ENCODE data around the gene GLIS1.
"Not testable (repeated sequence)": the region's sequence is repeated elsewhere in the genome, so short reads cannot be mapped to it uniquely, and the experiment has no call there.

Gene GLIS1

DNA sequence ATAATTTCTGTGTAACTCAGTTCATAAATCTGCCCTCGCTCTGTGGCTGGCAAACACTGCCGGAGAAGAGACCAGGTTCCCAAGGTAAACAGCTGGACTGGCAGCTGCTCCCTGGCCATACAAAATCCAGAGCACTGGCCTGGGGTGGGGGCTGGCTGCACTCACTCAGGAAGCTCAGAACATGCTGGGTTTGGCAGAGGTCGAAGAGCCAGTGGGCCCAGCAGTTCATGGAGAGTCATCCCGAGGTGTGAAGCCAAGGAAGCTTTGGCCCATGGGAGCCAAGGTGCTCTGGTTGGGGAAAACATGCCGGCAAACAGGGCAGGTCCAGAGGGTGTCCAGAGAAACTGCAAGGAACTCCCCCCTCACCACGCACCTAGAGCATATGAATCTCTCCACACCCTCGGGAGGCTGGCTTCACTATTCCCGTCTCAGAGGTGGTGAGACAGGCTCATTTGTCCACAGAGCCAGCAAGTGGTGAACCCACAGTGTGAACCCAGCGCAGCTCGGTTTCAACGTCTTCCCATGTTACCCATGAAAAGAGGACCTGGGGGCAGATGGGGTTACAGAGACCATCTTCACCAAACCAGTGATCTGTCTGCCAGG lies 177.4 kb downstream of the GLIS1 start:
- DNase-seq (ENCODE audit: low read depth in 2 of 2) = no peak

DNA sequence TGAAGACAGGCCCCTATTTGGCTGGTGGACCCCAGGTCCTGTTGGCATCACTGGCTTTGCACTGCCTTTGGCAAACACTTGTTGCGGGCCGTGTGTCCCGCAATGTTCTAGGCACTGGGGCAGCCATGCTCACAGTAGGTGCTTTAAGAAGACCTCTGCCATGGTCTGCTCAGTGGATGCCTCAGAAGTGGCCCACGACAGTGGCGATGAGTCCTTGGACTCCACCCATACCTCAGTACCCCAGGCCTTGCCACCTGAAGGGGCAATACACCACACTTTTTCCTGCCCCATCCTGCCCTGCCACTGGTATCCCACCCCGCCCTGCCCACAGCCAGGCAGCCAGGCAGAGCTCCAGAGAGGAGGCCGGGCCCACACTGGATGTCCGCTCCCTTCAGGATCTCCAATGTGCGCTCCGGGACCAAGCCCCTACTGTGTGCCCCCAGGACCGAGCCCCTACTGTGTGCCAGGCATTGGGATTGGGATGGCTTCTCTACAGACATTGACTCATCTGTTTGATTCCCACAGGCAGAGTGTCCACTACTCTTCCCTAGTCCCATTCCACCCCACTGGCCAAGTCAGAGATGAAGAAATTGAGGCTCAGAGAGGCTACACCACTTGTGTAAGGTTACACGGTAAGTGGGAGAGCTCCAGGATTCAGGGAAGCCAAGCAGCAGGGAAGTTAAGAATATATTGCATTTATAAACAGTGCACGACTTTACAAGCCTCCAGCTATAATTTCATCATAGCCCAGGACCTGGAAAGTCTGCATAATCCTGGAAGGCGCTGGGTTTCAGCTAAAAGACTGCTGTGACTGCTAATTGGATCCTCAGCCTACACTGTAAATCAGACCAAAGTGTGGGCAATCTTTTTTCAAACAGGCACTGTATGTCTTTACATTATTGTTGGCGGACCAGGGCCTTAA lies 178.1 kb downstream of the GLIS1 start:
- DNase-seq (ENCODE audit: low read depth in 2 of 2) = no peak

DNA sequence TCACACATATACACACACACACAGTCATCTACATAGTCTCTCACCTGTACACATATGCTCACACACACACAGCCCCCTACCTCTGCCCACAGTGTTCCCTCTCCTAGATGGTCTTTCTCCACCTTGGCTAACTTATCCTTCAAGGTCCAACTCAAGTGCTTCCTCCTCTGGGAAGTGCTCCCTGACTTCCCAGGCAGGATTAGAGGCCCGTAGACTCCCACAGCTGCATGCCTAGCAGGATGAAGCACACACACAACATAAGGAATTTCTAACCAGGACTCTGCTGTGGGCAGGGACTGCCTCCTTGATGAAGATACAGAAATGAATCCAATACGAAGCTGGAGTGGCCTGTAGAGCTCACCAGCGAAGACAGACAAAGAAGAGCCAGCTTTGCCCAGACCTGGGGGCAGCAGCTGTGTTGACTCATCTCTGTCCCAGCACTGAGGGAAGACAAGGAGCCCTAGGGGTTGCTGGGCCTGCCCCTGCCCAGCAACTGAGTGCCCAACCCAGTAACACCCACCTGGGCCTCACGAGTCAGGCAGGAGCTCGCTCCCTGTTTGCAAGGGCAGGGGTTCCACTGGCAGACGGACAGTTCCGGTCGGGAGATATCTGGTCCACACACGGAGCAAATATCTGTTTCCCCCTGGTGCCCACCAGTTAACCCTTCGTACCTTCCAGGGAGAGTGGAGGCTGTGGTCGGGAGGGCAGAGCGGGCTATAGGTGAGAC lies 178.9 kb downstream of the GLIS1 start:
- no peak for DNase-seq (ENCODE audit: low read depth in 2 of 2)

DNA sequence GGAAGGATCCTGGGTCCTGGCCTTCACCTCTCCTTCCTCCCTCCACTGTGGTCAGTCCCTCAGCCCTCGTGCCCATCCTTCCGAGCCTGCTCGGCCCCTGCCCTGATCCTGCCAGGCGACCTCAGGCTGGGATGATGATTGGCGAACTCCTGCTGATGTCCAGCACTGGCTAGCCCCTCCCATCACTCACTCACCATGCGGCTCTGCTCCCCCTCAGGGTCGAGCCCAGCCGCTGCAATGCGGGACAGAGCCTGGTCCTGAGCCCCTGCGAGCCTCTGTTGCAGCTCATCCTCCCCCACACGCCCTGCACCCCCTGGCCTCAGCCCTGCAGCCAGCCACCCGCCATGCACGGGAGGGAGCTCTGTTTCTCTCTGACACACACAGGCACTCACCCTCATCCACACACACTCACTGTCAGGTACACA lies 179.6 kb downstream of the GLIS1 start:
- no peak for DNase-seq (ENCODE audit: low read depth in 2 of 2)

DNA sequence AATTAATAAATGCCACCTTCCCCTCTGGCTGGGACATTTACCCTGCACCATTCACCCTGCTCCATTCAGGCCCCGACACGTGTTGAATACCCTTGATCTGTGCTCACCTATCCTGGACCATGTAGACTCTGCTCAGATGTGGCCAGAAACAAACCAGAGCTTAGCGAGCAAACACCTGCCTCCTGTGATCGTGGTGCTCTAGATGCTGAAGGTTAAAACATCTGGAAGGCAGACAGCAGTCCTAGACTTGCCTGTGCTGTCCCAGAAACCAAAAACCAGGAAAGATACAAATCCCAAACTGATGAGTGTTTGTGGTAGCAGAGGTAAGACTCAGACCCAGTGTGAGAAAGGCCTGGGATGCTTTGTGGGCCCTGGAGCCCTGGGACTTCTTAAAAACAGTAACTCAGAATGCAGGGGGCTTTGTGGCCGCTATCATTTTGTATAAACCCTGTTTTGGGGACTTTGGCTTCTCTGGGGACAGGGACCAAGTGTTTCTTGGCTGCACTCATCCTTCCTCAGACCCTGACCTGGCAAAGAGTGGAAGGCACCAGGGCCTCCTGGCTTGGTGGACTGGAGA lies 180.1 kb downstream of the GLIS1 start:
- DNase-seq (ENCODE audit: low read depth in 2 of 2) = no peak

DNA sequence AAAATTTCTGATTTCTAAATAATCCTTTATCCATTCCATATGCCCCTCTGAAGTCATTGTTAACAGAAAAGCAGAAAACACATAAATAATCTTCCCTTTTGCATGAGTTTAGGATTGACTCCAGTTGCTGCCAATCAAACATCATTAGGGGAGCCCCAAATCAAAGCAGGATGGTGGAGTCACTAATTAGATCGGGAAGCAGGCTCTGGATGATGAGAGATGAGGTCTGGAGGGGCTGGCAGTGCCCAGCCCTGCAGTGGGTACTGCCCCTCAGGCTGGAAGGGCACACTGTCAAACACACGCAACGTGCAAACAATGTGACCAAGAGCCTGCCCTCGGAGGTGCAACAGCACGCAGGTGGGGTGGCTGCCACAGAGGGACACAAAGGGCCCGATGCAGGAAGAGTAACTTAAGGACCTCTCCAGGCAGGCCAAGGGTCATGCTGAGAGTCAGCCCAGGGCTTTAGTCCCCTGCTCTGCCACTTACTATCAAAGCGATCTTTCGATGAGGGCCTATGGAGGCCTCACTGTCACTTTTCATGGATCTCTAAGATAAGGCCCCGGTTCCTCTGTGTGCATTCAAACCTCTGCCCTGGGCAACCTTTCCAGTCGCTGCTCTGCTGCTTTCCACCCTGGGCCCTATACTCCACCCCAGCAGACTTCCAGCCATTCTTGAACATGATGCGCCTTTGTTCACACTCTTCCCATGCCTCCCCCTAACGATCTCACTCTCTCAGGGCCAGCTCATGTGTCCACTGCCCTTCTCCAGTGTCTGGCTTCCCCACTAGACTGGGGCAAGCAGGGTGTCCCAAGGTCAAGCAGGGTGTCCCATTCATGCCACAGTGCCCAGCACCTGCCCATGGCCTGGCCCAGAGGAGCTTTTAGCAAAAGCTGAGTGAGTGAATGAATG lies 180.9 kb downstream of the GLIS1 start:
- DNase-seq (ENCODE audit: low read depth in 2 of 2) = no peak

DNA sequence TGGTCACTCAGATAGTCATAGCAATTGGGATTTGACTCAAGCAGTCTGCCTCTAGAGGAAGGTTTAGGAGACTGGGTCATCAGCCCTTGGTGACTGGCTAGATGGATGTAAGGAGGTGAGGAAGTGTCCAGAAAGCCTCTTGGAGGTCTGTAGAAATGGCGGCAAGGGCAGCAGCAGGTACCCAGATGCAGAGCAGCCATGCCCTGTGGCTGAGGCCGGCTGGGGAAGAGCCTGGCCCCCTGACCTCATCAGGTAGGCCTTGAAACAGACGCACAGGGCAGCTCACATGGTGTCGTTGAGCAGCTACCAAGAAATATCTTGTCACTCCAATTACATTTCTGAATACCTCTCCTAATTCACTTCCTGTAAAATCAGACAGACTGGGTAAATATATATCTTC lies 181.6 kb downstream of the GLIS1 start:
- DNase-seq (ENCODE audit: low read depth in 2 of 2) = no peak

DNA sequence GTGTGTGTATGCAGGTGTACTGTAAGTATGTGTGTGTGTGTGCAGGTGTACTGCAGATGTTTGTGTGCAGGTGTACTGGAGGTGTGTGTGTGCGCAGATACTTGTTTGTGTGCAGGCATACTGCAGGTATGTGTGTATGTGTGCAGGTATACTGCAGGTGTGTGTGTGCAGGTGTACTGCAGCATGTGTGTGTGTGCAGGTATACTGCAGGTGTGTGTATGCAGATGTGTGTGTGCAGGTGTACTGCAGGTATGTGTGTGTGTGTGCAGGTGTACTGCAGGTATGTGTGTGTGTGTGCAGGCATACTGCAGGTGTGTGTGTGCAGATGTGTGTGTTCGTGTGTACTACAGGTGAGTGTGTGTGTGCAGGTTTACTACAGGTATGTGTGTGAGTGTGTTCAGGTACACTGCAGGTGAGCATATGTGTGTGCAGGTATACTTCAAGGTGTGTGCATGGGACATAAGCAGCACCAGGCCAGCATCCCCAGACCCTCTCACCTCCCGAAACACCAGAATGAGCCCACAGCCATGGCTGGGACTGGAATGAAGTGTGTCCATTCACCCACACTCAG lies 182.2 kb downstream of the GLIS1 start:
- DNase-seq (ENCODE audit: low read depth in 2 of 2) = no peak

DNA sequence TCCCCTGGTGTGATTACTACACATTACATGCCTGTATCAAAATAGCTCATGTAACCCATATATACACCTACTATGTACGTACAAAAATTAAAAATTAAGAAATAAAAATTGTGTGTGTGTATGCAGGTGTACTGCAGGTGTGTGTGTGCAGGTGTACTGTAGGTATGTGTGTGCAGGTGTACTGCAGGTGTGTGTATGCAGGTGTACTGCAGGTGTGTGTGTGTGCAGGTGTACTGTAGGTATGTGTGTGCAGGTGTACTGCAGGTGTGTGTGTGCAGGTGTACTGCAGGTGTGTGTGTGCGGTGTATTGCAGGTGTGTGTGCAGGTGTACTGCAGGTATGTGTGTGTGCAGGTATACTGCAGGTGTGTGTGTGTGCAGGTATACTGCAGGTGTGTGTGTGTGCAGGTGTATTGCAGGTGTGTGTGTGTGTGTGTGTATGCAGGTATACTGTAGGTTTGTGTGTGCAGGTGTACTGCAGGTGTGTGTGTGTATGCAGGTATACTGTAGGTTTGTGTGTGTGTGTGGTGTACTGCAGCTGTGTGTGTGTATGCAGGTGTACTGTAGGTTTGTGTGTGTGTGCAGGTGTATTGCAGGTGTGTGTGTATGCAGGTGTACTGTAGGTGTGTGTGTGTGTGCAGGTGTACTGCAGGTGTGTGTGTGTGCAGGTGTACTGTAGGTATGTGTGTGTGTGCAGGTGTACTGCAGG lies 183.2 kb downstream of the GLIS1 start:
- not testable (repeated sequence) for DNase-seq (ENCODE audit: low read depth in 2 of 2)

DNA sequence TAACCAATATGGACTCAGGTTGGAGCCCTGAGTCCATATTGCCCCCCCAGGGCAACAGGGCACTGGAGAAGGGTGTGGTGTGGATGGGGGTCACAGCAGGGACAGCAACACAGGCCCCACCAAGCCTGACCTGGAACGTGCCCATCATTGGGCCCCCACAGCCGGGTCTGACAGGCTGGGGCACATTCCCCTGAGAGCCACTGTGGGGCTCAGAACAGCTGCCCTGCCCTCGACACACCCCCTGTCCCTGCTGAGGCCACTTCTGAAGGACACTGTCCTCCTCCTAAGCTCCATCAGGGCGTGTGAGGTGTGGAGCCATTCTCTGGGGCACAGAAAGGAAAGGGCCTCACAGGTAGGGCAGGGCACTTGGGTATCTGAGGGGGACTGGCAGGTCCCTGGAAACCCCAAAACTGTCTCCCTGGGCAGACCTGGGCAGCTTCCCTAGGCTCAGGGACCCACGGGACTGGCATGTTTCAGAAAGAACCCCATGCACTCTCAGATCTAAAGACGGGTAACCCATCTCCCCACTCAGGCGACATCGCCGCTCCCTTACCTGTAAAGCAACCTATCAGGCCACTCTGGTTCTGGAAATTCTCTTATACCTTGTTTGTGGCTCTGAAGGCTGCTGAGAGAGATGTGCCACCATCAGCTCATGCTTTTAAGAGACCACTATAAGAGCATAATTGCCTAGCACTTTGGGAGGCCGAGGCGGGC lies 184.2 kb downstream of the GLIS1 start:
- no peak for DNase-seq (ENCODE audit: low read depth in 2 of 2)

DNA sequence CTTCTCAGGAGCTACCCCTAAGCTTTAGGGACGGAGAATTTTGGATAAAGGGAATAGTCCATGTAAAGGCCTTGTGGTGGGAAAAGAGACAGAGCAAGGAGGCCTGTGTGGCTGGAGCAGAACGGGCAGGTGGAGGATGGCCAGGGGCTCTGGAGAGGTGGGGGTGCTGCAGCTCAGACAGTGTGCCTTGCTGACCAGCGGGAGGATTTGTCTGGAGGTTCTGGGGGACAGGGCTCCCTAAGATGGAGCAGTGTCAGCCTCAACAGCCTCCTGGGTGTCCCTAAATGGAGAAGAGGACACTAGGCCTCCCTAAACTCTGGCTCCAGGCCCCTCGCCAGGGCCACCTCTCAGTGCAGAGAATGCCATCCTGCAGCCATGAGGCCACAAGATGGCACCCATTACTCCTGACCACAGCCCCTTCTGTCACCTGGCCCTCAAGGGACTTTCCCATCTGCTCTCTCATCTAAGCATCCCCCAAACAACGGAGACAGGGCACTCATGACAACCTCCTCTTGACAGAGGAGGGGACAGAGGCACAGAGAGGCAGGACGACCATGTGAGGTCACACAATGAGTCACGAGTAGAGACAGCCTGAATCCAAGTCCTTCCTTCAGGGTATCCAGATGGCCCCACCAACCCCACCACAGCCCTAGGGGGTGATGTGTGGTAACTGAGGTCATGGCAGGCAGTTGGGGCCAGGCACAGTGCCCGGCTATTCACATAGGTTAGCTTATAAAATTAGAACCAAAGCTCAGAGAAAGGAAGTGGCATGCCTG lies 185.0 kb downstream of the GLIS1 start:
- no peak for DNase-seq (ENCODE audit: low read depth in 2 of 2)

DNA sequence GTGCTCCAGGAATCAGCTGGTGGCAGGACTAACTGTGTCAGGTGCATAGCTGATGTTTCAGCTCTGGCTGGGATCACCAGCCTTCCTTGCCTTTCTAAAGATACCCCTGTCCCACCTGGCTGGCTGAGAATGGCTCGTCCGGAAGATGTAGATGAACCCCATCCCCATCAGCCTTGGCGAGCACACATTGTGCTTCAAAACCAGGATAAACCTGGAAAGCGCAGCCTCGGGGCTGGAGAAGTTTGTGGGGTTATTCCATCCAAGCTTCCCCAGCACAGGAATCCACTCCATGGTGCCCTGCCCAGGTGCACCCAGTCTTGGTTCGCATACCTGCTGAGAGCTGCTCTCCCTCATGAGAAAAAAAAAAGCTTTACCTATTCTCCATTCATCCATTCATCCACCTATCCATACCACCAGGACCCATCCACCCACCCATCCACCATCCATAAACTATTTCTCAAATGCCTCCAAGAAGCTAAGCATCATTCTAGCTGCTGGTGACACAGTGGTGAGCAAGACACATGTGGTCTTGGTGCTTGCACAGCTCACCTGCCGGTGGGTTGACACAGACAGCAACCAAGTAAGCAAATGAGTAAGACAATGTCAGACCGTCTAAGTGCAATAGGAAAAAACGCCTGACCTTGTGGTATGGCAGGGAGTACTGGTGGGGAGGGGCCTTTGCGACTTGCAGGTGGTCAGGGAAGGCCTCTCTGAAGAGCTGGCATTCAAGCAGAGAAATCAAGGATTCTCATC lies 185.8 kb downstream of the GLIS1 start:
- DNase-seq (ENCODE audit: low read depth in 2 of 2) = no peak

DNA sequence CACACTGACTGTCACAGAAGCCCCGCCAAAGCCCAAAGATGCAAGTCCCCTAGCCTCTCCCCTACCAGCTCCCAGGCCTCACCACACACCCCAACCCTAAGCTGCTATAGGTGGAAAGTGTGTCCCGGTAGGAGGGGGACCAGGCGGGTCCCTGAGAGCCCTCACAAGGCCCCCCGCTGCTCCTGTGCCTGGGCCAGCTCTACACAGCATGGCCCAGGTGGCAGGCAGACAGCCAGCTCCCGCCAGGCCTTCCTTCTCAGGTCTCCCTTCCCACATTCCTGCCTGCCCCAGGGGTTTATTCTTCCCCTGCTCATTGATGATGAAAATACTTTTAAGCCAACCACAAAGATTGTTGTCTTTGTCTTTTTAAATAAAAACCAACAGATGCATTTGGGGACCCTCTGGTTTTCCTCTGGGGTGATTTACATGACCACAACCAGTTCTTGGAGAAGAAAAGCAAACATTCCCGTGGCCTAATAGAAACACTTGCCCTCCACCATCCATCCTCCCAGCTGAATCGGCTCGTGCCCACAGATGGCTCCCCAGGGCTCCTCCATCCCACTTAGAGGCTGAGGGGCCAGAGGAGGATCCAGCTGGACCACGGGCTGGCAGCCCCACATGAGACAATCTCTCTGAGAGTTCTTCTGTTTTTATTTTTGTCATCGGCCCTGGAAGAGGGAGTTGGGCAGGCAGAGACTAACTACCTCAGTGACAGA lies 186.7 kb downstream of the GLIS1 start:
- no peak for DNase-seq (ENCODE audit: low read depth in 2 of 2)

DNA sequence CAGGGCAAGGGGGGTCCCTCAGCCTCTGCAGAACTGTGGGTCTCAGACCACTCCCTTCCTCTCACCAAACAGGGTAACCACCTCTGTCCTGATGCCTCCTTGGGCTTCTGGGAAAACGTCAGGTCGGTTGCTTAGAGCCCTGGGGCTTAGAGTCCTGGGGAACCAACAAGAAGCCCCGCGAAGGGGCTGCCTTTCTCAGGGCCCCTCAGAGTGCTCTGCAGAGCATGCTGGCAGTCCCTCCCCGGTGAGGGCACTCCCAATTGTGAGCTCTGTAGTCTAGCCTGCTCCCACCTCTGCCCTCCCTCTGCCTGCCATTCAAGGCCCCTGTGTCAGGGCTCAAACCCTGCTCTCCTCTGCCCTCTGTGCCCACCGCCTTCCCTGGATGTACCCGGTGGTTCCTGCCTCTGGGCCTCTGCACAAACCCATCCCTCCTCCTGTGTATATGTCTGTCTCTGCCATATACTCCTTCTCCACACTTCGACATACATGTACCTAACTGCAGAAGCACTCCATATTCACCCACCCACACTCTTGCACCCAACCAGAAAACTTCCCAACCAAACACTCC lies 187.5 kb downstream of the GLIS1 start:
- DNase-seq (ENCODE audit: low read depth in 2 of 2) = no peak

DNA sequence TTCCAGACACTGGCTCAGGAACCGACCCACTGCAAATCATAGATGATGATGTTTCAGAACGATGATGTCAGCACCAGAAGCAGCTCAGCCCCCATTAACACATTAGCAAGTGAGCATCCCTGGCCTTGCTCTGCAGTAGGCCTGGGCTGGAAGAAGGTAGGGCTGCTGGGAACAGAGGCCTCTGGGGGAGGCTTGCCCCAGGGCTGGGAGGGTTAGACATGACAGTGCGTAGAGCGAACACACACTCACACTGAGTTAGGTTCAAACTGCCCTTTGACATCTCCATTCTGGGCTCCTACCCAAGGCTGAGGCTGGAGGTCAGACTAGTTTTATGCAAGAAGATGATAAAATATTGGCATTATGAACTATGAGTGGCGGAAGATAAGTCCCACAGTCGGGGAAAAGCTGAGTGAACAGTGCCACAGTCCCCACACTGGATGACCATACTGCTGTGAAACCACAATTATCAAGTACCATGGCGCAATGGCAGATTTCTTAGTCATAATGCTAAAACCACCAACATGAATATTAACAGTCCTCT lies 188.7 kb downstream of the GLIS1 start:
- DNase-seq (ENCODE audit: low read depth in 2 of 2) = no peak

DNA sequence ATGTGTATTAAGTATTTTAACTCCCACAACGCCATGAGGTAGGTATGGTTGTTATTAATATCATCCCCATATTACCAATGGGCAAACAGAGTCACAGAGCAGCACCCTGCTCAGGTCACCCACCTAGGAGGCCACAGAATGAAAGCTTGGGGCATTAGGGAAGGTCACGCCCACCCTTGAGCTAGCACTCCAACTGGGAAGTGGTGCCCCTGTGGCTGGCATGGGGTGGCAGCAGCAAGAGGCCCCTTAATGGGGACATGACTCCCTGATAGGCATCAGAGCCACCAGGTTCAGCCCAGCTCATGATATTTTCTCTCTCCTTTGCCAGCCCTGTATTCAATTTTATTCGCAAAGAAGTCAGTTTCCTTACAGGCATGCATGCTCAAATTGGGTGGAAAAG lies 189.2 kb downstream of the GLIS1 start:
- DNase-seq (ENCODE audit: low read depth in 2 of 2) = no peak

DNA sequence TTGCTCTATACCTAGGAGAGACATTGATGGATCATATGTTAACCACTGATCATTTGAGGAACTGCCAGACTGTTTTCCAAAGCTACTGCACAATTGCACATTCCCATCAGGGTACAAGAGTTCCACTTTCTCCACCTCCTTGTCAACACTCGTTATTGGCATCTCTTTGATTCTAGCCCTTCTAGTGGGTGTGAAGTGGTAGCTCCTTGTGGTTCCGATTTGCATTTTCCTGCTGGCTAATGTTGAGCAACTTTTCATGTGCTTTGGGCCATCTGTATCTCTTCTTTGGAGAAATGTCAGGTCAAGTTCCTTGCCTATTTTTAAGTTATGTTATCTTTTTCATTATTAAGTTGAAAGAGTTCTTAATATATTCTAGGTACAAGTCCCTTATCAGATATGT lies 189.7 kb downstream of the GLIS1 start:
- no peak for DNase-seq (ENCODE audit: low read depth in 2 of 2)

Measured in stimulated activated CD8-positive, alpha-beta memory T cell treated with anti-CD3 and anti-CD28 coated beads, Interleukin-2, amount 100 ng/mL, for 48 hours (primary cell).